Measurements from ENCODE around the gene INCA1.
"Not testable (repeated sequence)": the region's sequence is repeated elsewhere in the genome, so short reads cannot be mapped to it uniquely, and the experiment has no call there.

INCA1 gene
- 0.21 to 0.58 (median 0.22) reads per million in 3 experiments for total RNA-seq

GRCh38 chr17:4997302-4998026 lies at the start of gene INCA1, which contains the start of gene KIF1C:
Gene INCA1, minus strand, starts transcription at chr17:4997522. Its CDS starts 3,085 bp downstream, at chr17:4994437.
Gene KIF1C, plus strand, starts transcription at chr17:4997950. Its CDS starts 2,297 bp downstream, at chr17:5000247.
- peak; percentile 88 for DNase-seq

GRCh38 chr17:5045496-5045895 lies 48.2 kb upstream of the INCA1 start:
- DNase-seq = peak; percentile 23

- no peak for DNase-seq
Measured at GRCh38 chr17:5044630-5045029, 47.3 kb upstream of the INCA1 start.

- DNase-seq = no peak
Measured at GRCh38 chr17:5043524-5043923, 46.2 kb upstream of the INCA1 start.

GRCh38 chr17:5042157-5043022 lies 45.1 kb upstream of the INCA1 start:
- peak; percentile 33 for DNase-seq

GRCh38 chr17:5035315-5035714 lies 38.0 kb upstream of the INCA1 start, which contains the start of gene SLC52A1:
Gene SLC52A1, minus strand, starts transcription at chr17:5035426. Its CDS starts 820 bp downstream, at chr17:5034606.
- DNase-seq = no peak

- no peak for DNase-seq
Measured at GRCh38 chr17:5034651-5035050, 37.3 kb upstream of the INCA1 start.

- no peak for DNase-seq
Measured at GRCh38 chr17:5034063-5034462, 36.7 kb upstream of the INCA1 start.

- DNase-seq = no peak
Measured at GRCh38 chr17:5033352-5034015, 36.2 kb upstream of the INCA1 start.

- DNase-seq = no peak
Measured at GRCh38 chr17:5032865-5033264, 35.5 kb upstream of the INCA1 start.

- peak; percentile 73 for DNase-seq
Measured at GRCh38 chr17:5031365-5032082, 34.2 kb upstream of the INCA1 start.

GRCh38 chr17:5030168-5030567 lies 32.8 kb upstream of the INCA1 start:
- not testable (repeated sequence) for DNase-seq

- DNase-seq = no peak
Measured at GRCh38 chr17:5027916-5028315, 30.6 kb upstream of the INCA1 start.

GRCh38 chr17:5027299-5027698 lies 30.0 kb upstream of the INCA1 start:
- DNase-seq = no peak

- no peak for DNase-seq
Measured at GRCh38 chr17:5024604-5025003, 27.3 kb upstream of the INCA1 start.

- no peak for DNase-seq
Measured at GRCh38 chr17:5023588-5024147, 26.3 kb upstream of the INCA1 start.

- DNase-seq = no peak
Measured at GRCh38 chr17:5022171-5022711, 24.9 kb upstream of the INCA1 start.

GRCh38 chr17:5020502-5021023 lies 23.2 kb upstream of the INCA1 start:
- DNase-seq = no peak

GRCh38 chr17:5019475-5019956 lies 22.2 kb upstream of the INCA1 start:
- DNase-seq = peak; percentile 22

- no peak for DNase-seq
Measured at GRCh38 chr17:5014357-5014756, 17.0 kb upstream of the INCA1 start.

- no peak for DNase-seq
Measured at GRCh38 chr17:5011928-5012327, 14.6 kb upstream of the INCA1 start.
